ENCODE measurements around the gene ALK.

The ALK gene

DNA sequence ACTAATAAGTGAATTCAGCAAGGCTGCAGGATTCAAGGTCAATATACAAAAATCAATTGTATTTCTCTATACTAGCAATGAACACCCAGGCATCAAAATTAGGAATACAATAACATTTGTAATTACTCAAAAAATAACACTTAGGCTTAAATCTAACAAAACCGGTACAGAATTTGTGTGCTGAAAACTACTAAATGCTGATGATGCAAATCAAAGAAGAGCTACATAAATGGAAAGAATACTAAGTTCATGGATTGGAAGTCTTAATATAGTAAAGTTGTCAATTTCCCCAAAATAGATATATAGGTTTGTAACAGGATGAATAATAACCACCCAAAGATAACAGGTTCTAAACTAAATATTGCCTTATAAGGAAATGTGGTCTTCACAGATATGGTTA, 286.5 kb downstream of the ALK start:
- H3K9me3 Mint-ChIP-seq = no peaks in the 10 kb centered on the region
- no peak overlapping the region for H3K27ac Mint-ChIP-seq
- no peak overlapping the region for H3K4me3 Mint-ChIP-seq
- DNase-seq (ENCODE audit: low spot score in 2 of 2) (no peak), ATAC-seq (no peak)
- H3K36me3 Mint-ChIP-seq = no peaks in the 10 kb centered on the region
- H3K4me1 Mint-ChIP-seq = no peaks in the 10 kb centered on the region

DNA sequence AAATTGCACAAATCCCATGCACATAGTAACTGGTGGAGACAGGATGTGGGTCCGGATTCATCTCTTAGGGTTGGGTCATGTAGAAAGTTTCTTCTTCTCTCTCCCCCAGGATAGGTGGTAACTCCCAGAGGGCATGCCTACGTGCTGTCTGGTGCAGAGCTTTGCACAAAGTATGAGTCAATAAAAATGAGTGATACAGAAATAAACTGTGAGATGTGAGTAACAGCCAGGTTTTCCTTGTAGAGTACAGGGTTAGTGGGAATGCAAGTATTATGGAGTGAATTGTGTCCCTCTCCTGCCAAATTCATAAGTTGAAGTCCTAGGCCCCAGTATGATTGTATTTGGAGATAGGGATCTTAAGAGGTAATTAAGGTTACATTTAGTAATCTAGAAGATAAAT, 289.4 kb downstream of the ALK start:
- no peaks in the 10 kb centered on the region for H3K4me1 Mint-ChIP-seq
- H3K4me3 Mint-ChIP-seq = no peak overlapping the region
- no peak for ATAC-seq
- H3K36me3 Mint-ChIP-seq = no peaks in the 10 kb centered on the region
- H3K9me3 Mint-ChIP-seq = no peaks in the 10 kb centered on the region
- no peak overlapping the region for H3K27ac Mint-ChIP-seq
- DNase-seq (ENCODE audit: low spot score in 2 of 2) = no peak

GRCh38 chr2:29629495-29629894, 291.9 kb downstream of the ALK start:
- Mint-ChIP-seq H3K4me1 (no peaks in the 10 kb centered on the region), H3K27ac (no peak overlapping the region), H3K9me3 (no peaks in the 10 kb centered on the region), H3K36me3 (no peaks in the 10 kb centered on the region), H3K4me3 (no peak overlapping the region)
- DNase-seq (ENCODE audit: low spot score in 2 of 2) (no peak), ATAC-seq (no peak)

DNA sequence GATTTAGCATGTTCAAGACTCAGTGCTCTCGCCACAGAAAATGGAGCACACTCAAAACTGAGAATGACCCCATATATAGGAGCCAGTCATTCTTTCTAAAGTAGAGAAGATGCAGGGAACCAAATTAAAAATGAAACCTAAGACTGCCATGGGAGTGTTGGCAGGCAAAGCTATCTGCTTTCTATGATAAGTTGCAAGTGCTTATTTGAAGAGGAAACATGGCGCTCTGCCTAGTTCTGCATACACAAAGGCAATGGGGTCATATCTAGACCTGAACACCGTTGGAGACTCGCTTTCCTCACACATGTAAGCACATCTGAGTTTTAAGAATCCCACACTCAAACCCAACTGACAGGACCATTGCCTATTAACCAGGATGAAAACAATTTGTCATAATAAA, 292.5 kb downstream of the ALK start:
- ATAC-seq = no peak
- Mint-ChIP-seq H3K4me3 (no peak overlapping the region), H3K27ac (no peak overlapping the region), H3K4me1 (no peaks in the 10 kb centered on the region), H3K36me3 (no peaks in the 10 kb centered on the region), H3K9me3 (no peaks in the 10 kb centered on the region)
- DNase-seq (ENCODE audit: low spot score in 2 of 2) = no peak

GRCh38 chr2:29628108-29628745, 293.2 kb downstream of the ALK start:
- Mint-ChIP-seq H3K27ac (no peak overlapping the region), H3K4me1 (no peaks in the 10 kb centered on the region), H3K36me3 (no peaks in the 10 kb centered on the region), H3K9me3 (no peaks in the 10 kb centered on the region), H3K4me3 (no peak overlapping the region)
- ATAC-seq (no peak), DNase-seq (ENCODE audit: low spot score in 2 of 2) (no peak)

DNA sequence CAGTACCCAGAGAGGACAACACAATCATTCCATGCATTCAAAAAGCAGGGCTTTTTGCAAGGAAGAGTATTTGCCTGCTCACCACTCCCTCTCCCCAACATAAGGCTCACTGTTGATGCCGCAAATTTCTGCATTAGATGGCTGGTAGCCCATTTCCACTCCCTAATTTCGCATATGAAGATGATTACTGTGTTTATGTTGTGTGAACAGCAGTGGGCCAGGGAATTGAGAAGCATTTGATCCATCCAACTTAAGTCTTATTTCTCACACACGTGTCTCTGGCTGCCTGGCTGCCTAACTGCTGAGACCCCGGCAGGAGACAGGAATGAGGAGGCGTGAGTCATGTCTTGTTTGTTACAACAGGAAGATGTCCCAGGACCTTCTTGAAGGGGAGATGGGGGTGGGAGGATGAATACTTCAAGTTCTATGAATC, 294.1 kb downstream of the ALK start:
- ATAC-seq (no peak), DNase-seq (ENCODE audit: low spot score in 2 of 2) (no peak)
- no peaks in the 10 kb centered on the region for H3K9me3 Mint-ChIP-seq
- no peak overlapping the region for H3K4me3 Mint-ChIP-seq
- H3K36me3 Mint-ChIP-seq = no peaks in the 10 kb centered on the region
- no peak overlapping the region for H3K27ac Mint-ChIP-seq
- no peaks in the 10 kb centered on the region for H3K4me1 Mint-ChIP-seq

DNA sequence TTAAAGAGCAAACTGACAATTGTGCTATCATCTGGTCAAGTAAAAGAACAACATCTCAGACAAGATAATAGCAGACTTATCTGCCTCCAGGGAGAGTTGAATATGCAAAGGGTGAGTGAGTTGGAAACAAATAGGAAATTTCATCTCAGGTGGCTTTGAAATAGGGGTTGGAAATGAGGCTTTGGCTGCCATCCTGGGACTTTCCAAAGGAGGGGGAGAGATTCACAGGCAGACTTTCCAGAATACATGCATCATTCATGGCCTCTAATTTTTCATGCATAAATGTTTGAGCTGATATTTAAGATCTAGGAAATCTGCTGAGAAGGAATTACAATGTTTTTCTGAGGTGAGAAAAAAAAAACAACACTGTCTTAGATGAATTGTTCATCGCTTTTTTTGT, 300.5 kb downstream of the ALK start:
- DNase-seq (ENCODE audit: low spot score in 2 of 2) = no peak
- ATAC-seq = no peak
- Mint-ChIP-seq H3K27ac (no peak overlapping the region), H3K4me3 (no peak overlapping the region), H3K4me1 (no peaks in the 10 kb centered on the region), H3K36me3 (no peaks in the 10 kb centered on the region), H3K9me3 (no peaks in the 10 kb centered on the region)

GRCh38 chr2:29619689-29620088, 301.7 kb downstream of the ALK start:
- Mint-ChIP-seq H3K36me3 (no peaks in the 10 kb centered on the region), H3K4me1 (no peaks in the 10 kb centered on the region), H3K4me3 (no peak overlapping the region), H3K27ac (no peak overlapping the region), H3K9me3 (no peaks in the 10 kb centered on the region)
- no peak for ATAC-seq
- no peak for DNase-seq (ENCODE audit: low spot score in 2 of 2)

DNA sequence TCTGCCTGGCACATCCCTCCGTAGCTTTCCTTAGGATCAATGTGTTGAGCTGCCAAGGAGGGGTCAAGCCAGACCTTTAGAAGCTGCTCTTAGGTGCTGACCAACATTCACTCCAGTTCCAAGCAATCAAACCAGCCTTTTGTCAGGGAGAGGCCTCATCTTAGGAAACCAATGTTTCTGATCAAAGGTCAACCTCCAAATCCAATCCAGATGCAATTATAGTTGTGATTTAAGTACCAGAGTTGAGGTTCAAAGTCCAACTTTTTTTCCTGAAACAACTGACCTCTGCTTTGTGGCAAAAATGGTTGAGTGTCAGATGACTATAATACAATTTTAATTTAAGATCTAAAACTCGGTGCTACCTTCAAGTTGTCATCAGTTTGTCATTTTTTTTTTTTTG, 303.4 kb downstream of the ALK start:
- H3K36me3 Mint-ChIP-seq = no peaks in the 10 kb centered on the region
- H3K4me3 Mint-ChIP-seq = no peak overlapping the region

DNA sequence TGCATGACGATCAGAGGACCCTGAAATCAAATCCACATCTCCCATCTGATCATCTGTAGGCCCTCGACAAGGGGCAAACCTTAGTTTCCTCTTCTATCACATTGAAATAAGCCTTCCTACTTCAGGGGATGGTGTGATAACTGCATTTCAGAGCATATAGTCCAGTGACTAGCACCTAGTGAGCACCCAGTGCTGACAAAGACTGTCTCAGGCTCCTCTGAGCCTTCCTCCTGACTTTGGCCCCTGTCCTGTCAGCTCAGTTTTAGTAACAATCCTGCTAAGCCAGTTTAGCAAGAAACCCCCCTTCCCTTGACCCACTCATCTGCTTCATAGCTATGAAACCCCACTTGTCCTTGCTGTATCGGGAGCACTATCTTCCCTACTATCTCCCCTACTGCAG, 304.0 kb downstream of the ALK start:
- ATAC-seq = peak; percentile 11
- H3K36me3 Mint-ChIP-seq = no peaks in the 10 kb centered on the region

More for the DNA sequence above, 303.4 kb downstream of the ALK start:
- H3K27ac Mint-ChIP-seq = no peak overlapping the region
- no peaks in the 10 kb centered on the region for H3K4me1 Mint-ChIP-seq
- no peaks in the 10 kb centered on the region for H3K9me3 Mint-ChIP-seq
- no peak for ATAC-seq
- no peak for DNase-seq (ENCODE audit: low spot score in 2 of 2)

GRCh38 chr2:29616569-29616968, 304.8 kb downstream of the ALK start:
- no peak overlapping the region for H3K27ac Mint-ChIP-seq
- H3K9me3 Mint-ChIP-seq = no peaks in the 10 kb centered on the region
- no peaks in the 10 kb centered on the region for H3K4me1 Mint-ChIP-seq
- H3K36me3 Mint-ChIP-seq = no peaks in the 10 kb centered on the region
- DNase-seq (ENCODE audit: low spot score in 2 of 2) (no peak), ATAC-seq (no peak)
- no peak overlapping the region for H3K4me3 Mint-ChIP-seq

More for the DNA sequence above, 304.0 kb downstream of the ALK start:
- Mint-ChIP-seq H3K4me1 (no peaks in the 10 kb centered on the region), H3K4me3 (no peak overlapping the region), H3K9me3 (no peaks in the 10 kb centered on the region), H3K27ac (no peak overlapping the region)
- DNase-seq (ENCODE audit: low spot score in 2 of 2) = no peak

DNA sequence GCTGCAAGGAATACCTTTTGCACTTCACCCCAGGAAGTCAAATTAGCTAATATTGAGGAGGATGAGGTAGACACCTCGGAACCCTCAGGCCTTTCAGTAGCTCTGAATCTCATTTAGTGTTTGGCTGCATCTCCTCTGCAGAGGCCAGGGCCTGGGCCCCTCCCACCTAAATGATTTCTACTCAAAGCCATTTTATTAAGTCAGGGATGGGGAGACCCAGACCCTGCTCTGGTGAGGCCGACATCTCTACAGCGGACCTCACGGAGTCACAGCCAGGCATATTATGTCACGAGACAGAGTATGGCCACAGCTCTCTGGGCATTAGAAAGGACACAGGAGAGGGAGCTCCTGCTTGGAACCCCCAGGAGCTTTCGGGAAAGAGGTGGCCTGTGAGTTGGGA, 305.5 kb downstream of the ALK start:
- Mint-ChIP-seq H3K27ac (no peak overlapping the region), H3K4me3 (no peak overlapping the region), H3K36me3 (no peaks in the 10 kb centered on the region), H3K9me3 (no peaks in the 10 kb centered on the region), H3K4me1 (no peaks in the 10 kb centered on the region)
- DNase-seq (ENCODE audit: low spot score in 2 of 2) (no peak), ATAC-seq (no peak)

DNA sequence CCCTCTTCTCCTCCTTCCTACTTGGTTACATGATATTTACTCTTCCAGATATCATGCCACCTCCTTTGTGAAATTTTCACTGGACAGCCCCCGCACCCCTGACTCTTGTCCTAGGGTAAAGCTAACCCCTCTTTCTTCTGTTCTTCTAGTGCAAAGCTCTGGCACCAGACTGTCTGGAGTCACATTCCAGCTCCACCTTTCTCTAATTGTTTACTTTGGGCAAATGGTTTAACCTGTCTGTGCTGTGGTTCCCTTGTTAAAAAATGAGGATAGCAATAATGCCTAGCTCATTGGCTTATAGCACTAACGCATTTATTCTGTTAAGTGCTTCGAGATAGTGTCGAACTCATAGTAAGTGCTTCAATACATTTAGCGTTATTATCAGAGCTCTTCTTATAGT, 306.2 kb downstream of the ALK start:
- DNase-seq (ENCODE audit: low spot score in 2 of 2) = no peak
- Mint-ChIP-seq H3K9me3 (no peaks in the 10 kb centered on the region), H3K4me3 (no peak overlapping the region), H3K4me1 (no peaks in the 10 kb centered on the region), H3K27ac (no peak overlapping the region), H3K36me3 (no peaks in the 10 kb centered on the region)
- ATAC-seq = no peak

GRCh38 chr2:29614295-29614830, 307.0 kb downstream of the ALK start:
- no peaks in the 10 kb centered on the region for H3K9me3 Mint-ChIP-seq
- no peak overlapping the region for H3K4me3 Mint-ChIP-seq
- H3K4me1 Mint-ChIP-seq = no peaks in the 10 kb centered on the region
- H3K27ac Mint-ChIP-seq = no peak overlapping the region
- DNase-seq (ENCODE audit: low spot score in 2 of 2) = no peak
- no peak for ATAC-seq
- no peaks in the 10 kb centered on the region for H3K36me3 Mint-ChIP-seq

DNA sequence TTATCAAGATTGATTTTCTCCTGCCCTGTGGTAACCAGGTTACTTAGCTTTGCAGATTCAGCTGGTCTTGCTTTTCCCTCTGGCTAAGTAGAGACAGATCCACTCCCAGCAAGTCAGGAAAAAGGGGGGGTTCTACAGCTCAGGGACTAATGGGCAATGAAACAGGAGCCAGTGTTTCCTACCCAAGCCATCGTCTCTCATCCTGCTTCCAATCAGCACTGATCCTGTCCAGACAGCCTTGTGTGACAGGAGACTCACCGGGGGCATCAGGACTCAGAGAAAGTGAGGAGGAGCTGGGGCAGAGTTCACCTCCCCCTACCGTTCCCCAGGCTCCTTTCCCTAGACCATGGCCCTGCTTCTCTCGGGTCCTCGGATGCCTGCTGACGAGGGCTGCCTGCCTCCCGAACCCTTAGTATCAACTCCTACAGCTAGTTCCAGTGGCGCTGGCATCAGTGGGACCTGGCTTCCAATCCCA, 307.6 kb downstream of the ALK start:
- H3K36me3 Mint-ChIP-seq = no peaks in the 10 kb centered on the region
- no peak for DNase-seq (ENCODE audit: low spot score in 2 of 2)
- no peaks in the 10 kb centered on the region for H3K4me1 Mint-ChIP-seq
- H3K4me3 Mint-ChIP-seq = no peak overlapping the region
- ATAC-seq = no peak
- no peaks in the 10 kb centered on the region for H3K9me3 Mint-ChIP-seq
- no peak overlapping the region for H3K27ac Mint-ChIP-seq

- H3K4me1 Mint-ChIP-seq = no peaks in the 10 kb centered on the region
- no peak overlapping the region for H3K4me3 Mint-ChIP-seq
- no peaks in the 10 kb centered on the region for H3K36me3 Mint-ChIP-seq
- H3K27ac Mint-ChIP-seq = no peak overlapping the region
- no peak for DNase-seq (ENCODE audit: low spot score in 2 of 2)
- no peaks in the 10 kb centered on the region for H3K9me3 Mint-ChIP-seq
- no peak for ATAC-seq
Measured at GRCh38 chr2:29613067-29613466, 308.3 kb downstream of the ALK start.

DNA sequence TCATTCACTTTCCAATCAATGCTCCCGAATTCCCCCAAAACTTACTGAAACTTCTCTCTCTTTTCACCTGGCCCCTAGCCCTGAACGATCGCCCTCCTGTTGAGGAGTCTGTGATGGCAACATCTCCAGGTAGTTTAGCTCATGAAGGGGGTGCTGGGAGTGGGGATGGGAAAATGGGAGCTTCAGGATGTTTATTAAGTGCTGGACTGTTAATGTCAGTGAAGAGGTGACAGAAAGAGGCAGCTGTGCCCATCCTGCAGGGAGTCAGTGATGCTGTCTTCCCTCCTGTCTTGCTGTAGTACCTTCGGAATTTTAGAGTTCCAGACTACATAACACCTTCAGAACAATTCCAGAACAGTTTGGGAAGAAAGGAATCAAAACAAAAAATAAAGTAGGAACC, 308.8 kb downstream of the ALK start:
- no peak for ATAC-seq
- Mint-ChIP-seq H3K9me3 (no peaks in the 10 kb centered on the region), H3K36me3 (no peaks in the 10 kb centered on the region), H3K27ac (no peak overlapping the region), H3K4me3 (no peak overlapping the region), H3K4me1 (no peaks in the 10 kb centered on the region)
- DNase-seq (ENCODE audit: low spot score in 2 of 2) = no peak

Data from stimulated activated effector memory CD8-positive, alpha-beta T cell treated with anti-CD3 and anti-CD28 coated beads, Interleukin-12 subunit alpha, Interleukin-12 subunit beta, amount 100 ng/mL, for 72 hours (primary cell).